HG03439 (cell line): Measurements from ENCODE around the gene TTC28.
"Not testable (repeated sequence)": the region's sequence is repeated elsewhere in the genome, so short reads cannot be mapped to it uniquely, and the experiment has no call there.

Source experiments
- ATAC-seq: cut with Tn5 transposase; IDR thresholded peaks from one replicate; pipeline ENCODE4 v1.9.1; 2021; ENCODE audit warnings: mild to moderate bottlenecking, moderate library complexity; ENCODE audit not compliant: unreplicated experiment

Gene TTC28

DNA sequence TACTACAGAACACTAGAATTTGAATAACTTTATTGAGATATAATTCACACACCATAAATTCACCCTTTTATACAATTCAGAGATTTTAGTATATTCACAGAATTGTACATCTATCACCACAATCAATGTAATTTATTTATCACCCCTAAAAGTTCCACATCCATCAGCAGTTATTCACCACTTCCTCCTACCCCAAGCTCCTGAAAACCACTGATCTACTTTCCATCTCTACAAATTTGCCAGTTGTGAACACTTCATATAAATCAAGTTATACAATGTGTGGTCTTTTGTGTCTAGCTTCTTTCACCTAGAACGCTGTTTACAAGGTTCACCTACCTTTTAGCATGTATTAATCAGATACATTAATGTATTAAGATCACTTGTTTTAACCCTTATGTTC lies 179.6 kb downstream of the TTC28 start:
- ATAC-seq, result no peak

DNA sequence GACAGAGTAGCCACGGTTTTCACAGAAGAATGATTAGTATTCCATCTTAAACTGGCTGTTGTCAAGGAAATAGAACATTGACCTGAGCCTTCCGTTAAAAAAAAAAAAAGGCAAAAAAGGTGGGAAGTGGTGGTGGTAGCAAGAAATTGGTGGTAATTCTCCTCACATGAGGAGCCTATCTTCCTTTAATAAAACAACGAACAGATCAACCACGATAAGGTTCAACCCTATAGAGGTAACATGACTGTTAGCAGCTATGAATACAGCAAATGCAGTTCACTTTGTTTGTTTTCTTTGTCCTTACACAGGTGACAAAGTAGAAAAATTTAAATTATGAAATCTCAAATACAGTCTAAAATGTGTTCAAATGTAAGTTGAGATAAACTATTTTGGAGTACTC lies 181.6 kb downstream of the TTC28 start:
- no peak for ATAC-seq

DNA sequence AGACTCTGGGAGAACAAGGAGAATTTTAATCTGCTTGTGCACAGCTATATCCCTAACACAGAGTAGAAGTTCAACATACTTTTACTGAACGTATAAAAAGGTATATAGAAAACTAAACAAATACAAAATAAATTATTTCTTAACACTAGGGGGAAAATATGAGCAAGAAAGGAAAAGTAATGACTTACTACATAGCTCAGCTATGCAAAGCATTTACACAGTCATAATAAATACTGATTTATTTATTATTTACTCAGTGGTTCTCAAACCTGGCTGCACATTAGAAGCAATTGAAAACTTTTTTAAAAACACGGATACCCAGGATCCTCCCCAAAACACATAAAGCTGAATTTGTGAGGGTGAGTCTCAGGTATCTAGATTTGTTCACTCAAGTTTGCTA lies 182.5 kb downstream of the TTC28 start:
- ATAC-seq, result no peak

- ATAC-seq, result not testable (repeated sequence)
These were observed 188.4 kb downstream of the TTC28 start for GRCh38 chr22:28491289-28491688.

GRCh38 chr22:28488825-28489224 lies 190.8 kb downstream of the TTC28 start:
- ATAC-seq, result no peak

DNA sequence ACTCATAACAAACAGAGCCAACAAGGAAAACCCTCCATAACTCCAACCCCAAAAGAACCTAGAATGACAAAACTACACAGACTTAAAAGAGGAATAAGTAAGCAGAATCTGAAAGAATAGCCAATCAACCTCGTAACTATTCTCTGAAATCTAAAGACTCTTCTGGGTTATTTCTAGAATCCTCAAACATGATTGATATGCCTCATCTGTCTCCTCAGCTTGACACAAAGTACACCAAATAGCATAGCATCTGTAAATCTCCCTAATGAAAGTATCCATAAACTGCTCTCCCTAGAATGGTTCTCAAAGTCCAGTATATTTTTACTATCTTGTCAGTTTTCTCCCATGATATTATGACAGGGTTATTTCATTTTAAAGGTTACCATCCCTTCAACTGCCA lies 195.0 kb downstream of the TTC28 start:
- no peak for ATAC-seq

- ATAC-seq, result no peak
These were observed 197.9 kb downstream of the TTC28 start for GRCh38 chr22:28481725-28482124.

DNA sequence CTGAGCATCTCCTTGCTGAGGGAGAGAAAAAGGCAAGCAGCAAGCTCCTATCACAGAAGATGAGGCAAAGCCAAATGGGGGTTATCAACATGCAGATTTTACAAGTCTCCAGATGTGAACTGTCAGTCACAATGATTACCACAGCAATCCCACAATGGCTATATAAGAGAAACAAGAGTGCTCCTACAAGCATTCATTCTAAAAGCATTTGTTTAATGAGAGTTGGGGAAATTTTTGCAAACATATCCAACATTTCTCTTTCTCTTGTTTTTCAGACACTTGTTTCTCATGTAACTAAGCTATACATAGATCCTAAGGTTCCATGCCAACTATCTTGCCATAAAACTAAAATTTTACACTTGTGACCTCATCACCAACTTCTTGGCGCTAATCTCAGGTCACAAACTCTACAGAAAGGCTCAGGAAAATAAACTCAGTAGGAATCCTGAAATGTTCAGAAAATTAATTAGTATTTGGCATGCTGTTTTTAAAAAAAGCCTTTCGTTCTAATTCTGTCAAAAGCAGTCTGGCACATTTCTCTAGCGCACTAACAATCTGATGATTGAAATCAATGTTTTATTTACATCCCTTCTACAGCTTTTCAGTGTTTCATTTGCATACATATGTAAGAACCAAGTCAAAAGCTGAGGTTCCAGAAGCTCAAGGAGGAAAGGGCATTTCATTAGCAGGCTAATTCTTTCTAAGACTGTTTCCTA lies 199.5 kb downstream of the TTC28 start:
- ATAC-seq, result no peak

DNA sequence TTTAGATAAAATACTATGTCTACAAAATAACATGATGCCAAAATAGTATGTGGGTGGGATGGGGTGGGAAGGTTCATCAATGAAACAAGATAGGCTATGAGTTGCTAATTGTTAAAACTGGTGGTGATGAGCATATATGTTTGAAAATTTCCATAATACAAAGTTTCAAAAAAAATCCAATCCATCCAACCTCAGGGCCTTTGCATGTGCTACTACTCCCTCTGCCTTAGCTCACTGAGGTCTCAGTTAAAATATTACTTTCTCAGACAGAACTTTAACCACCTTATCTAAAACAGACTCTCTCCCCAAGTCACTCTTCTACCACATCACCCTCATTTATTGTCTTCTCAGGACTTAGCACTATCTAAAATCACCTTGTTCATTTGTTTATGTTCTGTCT lies 201.1 kb downstream of the TTC28 start:
- ATAC-seq, result no peak

DNA sequence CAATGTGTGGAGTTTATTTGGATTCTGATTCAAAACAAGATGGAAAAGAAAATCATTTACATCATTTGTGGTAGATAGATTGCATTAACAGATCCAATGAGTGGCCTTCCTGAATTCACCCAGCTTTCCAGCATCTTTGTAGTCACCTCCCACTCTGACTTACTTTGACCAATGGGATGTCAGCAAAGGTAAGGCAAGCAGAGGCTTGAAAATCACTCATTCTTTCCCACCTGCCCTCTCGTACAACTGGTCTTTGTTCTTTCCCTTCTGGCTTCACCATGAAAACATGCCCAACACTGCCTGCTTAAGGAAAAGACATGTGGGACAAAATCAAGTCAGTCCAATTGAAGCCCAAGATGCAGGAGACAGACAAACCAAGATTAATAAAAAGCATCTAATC lies 202.1 kb downstream of the TTC28 start:
- ATAC-seq, result no peak

- ATAC-seq, result no peak
These were observed 205.3 kb downstream of the TTC28 start for GRCh38 chr22:28474330-28474729.

- ATAC-seq, result no peak
These were observed 206.4 kb downstream of the TTC28 start for GRCh38 chr22:28473258-28473657.

DNA sequence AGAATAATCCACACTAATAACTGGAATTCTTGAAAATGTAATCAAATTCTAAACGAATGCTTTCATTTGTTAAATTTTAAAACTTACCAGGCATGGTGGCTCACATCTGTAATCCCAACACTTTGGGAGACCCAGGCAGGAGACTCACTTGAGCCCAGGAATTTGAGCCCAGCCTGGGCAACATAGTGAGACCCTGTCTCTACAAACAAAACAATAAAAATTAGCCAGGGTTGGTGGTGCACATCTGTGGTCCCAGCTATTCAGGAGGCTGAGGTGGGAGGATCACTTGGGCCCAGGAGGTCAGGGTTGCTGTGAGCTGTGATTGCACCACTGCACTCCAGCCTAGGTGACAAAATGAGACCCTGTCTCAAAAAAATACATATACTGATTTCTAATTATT lies 212.6 kb downstream of the TTC28 start:
- not testable (repeated sequence) for ATAC-seq

DNA sequence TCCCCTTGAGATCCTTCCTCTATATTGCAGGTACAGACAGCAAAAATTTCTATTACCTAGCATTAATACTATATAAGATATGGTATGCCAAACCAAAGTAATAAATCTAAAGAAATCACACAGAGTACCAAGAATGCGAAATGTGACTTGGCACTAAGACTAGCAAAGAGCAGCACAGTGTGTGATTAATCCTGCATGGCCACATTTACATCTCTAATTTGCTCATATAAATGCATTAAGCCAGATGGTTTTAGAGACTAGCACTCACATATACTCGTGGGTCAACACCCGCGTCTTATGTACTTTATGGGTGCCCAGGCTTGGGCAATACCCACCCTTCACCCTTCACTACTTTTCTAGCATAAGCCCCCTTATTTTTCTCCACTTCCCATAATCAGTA lies 213.2 kb downstream of the TTC28 start:
- no peak for ATAC-seq

DNA sequence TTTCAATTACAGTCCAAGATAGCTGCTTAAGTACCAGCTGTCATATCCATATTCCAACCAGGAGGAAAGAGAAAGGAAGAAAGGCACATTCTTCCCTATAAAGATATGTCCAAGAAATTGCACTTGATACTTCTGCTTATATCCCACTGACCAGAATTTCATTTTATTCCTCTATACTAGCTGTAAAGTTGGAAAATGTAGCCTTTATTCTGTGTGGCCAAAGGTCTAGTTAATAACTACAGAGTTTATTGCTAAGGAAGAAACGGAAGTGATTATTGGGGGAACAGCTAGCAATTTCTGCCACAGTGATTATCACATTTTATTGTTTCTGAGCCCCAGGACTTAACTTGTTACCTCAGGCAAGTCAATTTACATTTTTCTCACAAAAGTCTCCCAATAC lies 213.8 kb downstream of the TTC28 start:
- ATAC-seq, result no peak

- no peak for ATAC-seq
These were observed 215.5 kb downstream of the TTC28 start for GRCh38 chr22:28464127-28464526.

GRCh38 chr22:28463408-28463807 lies 216.2 kb downstream of the TTC28 start:
- not testable (repeated sequence) for ATAC-seq

DNA sequence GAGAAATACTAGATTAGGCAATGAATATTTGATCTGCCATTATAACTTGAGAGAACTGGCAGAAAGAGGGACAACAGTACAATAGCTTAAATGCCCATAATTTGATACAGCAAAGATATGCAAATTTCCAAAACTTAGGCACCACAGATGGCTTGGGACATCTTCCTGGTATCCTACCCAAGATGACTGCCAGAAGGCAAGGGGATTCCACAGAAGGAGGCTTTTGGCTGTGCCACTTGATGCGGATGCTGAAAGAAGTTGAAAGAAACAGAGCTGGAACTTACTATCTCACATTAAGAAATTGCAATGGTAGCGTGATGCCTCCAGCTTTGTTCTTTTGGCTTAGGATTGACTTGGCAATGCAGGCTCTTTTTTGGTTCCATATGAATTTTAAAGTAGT lies 216.7 kb downstream of the TTC28 start:
- no peak for ATAC-seq

GRCh38 chr22:28462041-28462440 lies 217.6 kb downstream of the TTC28 start:
- ATAC-seq, result no peak

DNA sequence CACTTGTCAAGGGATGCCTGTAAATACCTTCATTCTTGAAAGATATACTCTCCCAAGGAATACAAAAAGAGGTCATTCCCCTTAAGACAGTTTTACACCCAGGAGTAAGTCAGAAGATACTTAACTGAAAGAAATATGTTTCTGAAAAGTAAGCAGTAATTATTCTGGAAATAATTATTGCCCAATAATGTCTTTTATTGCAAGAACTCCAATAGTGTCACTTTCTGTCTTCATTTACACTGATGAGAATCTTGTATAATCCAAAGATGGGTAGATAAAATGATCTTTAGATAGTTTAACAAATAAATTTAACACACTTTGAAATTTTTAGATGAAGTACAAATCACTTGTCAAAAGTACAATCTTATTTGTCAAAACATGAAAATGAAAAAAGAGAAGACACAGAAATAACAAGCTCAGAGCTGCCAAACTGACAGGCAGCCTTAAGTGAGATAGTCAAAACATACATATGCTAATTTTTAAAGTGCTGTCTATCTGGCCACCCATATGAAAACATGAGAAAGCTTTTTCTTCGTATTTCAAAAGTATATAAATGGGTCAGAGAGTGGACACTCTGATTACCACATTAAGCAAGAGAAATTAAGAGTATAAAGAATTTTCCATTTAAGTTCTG lies 225.1 kb downstream of the TTC28 start:
- ATAC-seq, result no peak

- no peak for ATAC-seq
These were observed 229.5 kb downstream of the TTC28 start for GRCh38 chr22:28450109-28450508.

GRCh38 chr22:28449041-28449440 lies 230.6 kb downstream of the TTC28 start:
- no peak for ATAC-seq

- no peak for ATAC-seq
These were observed 231.0 kb downstream of the TTC28 start for GRCh38 chr22:28448625-28449024.
